ENCODE measurements around the gene SF3B3. TPM values are rescaled to one million over a fixed set of nuclear protein-coding genes. Genes with fewer than 3 reads are reported as not detected.

The SF3B3 gene
- total RNA-seq, result 129 TPM
- long read RNA-seq, full-length matches to known transcripts, result 62 of 131 reads
- long read RNA-seq, partial matches to known transcripts, result 59 of 131 reads
- long read RNA-seq, other reads (novel, unspliced or antisense), result 10 of 131 reads

- H3K4me1 ChIP-seq, result peaks cover 67% of the 10 kb centered on the region
- intact Hi-C loops (cut with micrococcal nuclease), result no loop called here
- H3K36me3 ChIP-seq, result peaks cover 30% of the 10 kb centered on the region
- DNase-seq, result no peak
- no peaks in the 10 kb centered on the region for H3K9me3 ChIP-seq (replicated peaks)
- peak within 1 kb of the TSS; percentile 80 for H3K4me3 ChIP-seq
- H3K27ac ChIP-seq (replicated peaks), result peak within 1 kb of the TSS; percentile 93
- TF ChIP-seq CTCF (IDR thresholded peaks at IDR 0.05; ENCODE audit: borderline replicate concordance), result no peak
- H3K27me3 ChIP-seq (ENCODE audit: low read depth), result no peaks in the 10 kb centered on the region
Measured at GRCh38 chr16:70523743-70524398, at the start of gene SF3B3. TSS of gene SF3B3 (plus strand) at chr16:70523816. CDS start at chr16:70526657, 2,841 bp downstream.

GRCh38 chr16:70474320-70475053 lies 49.1 kb upstream of the SF3B3 start:
- no peak for DNase-seq
- Histone ChIP-seq H3K9me3 (replicated peaks) (no peaks in the 10 kb centered on the region), H3K36me3 (peaks cover 40% of the 10 kb centered on the region)

GRCh38 chr16:70475054-70475871 lies 48.4 kb upstream of the SF3B3 start:
- Histone ChIP-seq H3K27ac (replicated peaks) (no peak overlapping the region), H3K27me3 (ENCODE audit: low read depth) (no peaks in the 10 kb centered on the region), H3K36me3 (peaks cover 48% of the 10 kb centered on the region), H3K4me1 (peaks cover 42% of the 10 kb centered on the region), H3K4me3 (no peak overlapping the region), H3K9me3 (replicated peaks) (no peaks in the 10 kb centered on the region)
- intact Hi-C loops (cut with micrococcal nuclease), result no loop called here
- no peak for TF ChIP-seq CTCF (IDR thresholded peaks at IDR 0.05; ENCODE audit: borderline replicate concordance)
- DNase-seq, result no peak

More at GRCh38 chr16:70474320-70475053, 49.1 kb upstream of the SF3B3 start:
- Histone ChIP-seq H3K27ac (replicated peaks) (no peak overlapping the region), H3K4me1 (peaks cover 35% of the 10 kb centered on the region), H3K4me3 (no peak overlapping the region), H3K27me3 (ENCODE audit: low read depth) (no peaks in the 10 kb centered on the region)
- no peak for TF ChIP-seq CTCF (IDR thresholded peaks at IDR 0.05; ENCODE audit: borderline replicate concordance)
- intact Hi-C loops (cut with micrococcal nuclease), result no loop called here

- intact Hi-C loops (cut with micrococcal nuclease), result no loop called here
Measured at GRCh38 chr16:70476272-70477020, 47.2 kb upstream of the SF3B3 start.

More at GRCh38 chr16:70476272-70477020, 47.2 kb upstream of the SF3B3 start:
- H3K27ac ChIP-seq (replicated peaks), result peak overlapping the region; percentile 83
- no peak overlapping the region for H3K4me3 ChIP-seq
- no peaks in the 10 kb centered on the region for H3K9me3 ChIP-seq (replicated peaks)
- no peaks in the 10 kb centered on the region for H3K27me3 ChIP-seq (ENCODE audit: low read depth)
- no peak for TF ChIP-seq CTCF (IDR thresholded peaks at IDR 0.05; ENCODE audit: borderline replicate concordance)
- peaks cover 46% of the 10 kb centered on the region for H3K4me1 ChIP-seq
- DNase-seq, result no peak
- H3K36me3 ChIP-seq, result peaks cover 60% of the 10 kb centered on the region
